Sciatic nerve (tissue), 2 donors: ENCODE results near the gene ACOT11. TPM values are rescaled to one million over a fixed set of nuclear protein-coding genes. Genes with fewer than 3 reads are reported as not detected.

Experiments
- ATAC-seq: fragments of 200-7000 bp; cut with Tn5 transposase; one replicate; pipeline ENCODE4 v1.9.1; 2020; ENCODE audit warnings: mild to moderate bottlenecking, moderate library complexity
- DNase-seq: peaks from one replicate; pipeline ENCODE4 v3.0.0-alpha.2; 2020; ENCODE audit warnings: low spot score
- intact Hi-C: fragments of 100-400 bp; cut with DNase I; formaldehyde crosslinking; loops from one replicate; pipeline ENCODE4 v1.14.2; 2022
- total RNA-seq: library from RNA; stranded (reverse); fragmentation: NEBNext Ultra II Directional; extraction: Animal tissue kit (Norgen Biotek cat#: 25700); gene quantifications from one replicate; pipeline ENCODE4 v1.2.1, GENCODE V29; 2021
- donor health status: DM: no; HTN: no; CAD: no.
- donor health status: DM: no; HTN: no; CAD: no.

The ACOT11 gene
- total RNA-seq, 1 donor from 2014 or later: 11.9 TPM

DNA sequence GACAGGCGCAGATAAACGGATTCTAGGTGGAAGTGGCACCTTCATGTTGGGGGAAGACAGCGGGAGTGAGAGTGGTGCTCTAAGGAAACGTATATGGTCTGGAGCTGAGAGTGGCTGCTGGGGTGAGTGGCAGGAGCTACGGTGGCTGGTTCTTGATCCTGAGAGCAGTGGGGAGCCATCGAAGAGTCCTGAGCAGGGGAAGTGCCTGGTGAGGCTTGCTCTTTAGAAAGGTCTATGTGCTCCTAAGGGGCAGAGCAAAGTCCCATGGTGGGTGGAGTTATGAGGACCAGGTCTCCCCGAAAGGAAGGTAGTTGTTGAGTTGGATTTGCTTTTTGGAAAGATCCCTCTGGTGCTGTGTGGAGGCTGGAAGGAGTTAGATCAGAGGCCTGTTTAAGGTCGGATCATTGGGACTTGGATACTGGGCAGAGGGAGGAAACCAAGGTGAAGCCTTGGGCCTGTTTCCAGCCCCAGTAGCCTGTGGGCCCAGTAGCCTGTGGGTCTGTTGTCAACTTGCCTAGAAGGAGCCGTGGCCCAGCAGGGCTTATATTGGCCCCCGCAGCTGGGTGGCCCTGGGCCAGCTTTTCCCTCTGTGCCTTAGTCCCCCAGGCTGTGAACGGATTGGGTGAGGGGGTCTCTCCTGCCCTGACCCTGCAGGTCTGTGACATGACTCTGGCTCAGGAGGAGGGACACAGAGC, 33.0 kb downstream of the ACOT11 start:
- ATAC-seq (no peak), DNase-seq (no peak)
- intact Hi-C loops: no loop called here

GRCh38 chr1:54581621-54582035, 33.6 kb downstream of the ACOT11 start:
- DNase-seq: peak; percentile 89
- peak; percentile 97 for ATAC-seq
- intact Hi-C loops: no loop called here

- DNase-seq: no peak
- intact Hi-C loops: no loop called here
- ATAC-seq: no peak
Measured at GRCh38 chr1:54582566-54583306, 34.7 kb downstream of the ACOT11 start.

DNA sequence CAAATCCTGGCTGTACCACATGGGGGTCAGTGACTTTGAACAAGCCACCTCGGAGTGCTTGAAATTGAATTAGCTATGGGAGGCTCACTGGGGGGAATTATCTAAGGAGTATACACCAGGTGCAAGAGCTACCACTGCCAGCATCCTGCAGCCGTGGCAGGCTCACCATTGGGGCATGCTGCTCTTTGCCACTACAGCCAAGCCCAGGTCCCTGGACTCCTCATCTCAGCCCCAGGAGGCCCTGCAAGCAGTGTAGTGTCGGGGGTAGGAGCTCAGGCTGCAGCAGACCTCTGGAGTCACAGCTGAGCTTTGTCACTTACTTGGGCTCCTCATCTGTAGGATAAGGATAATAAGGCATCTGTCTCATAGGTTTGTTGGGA, 35.3 kb downstream of the ACOT11 start:
- intact Hi-C loops: no loop called here
- ATAC-seq (no peak), DNase-seq (no peak)

- no peak for ATAC-seq
- no peak for DNase-seq
- intact Hi-C loops: no loop called here
Measured at GRCh38 chr1:54583871-54584270, 35.8 kb downstream of the ACOT11 start.

- DNase-seq (no peak), ATAC-seq (no peak)
- intact Hi-C loops: no loop called here
Measured at GRCh38 chr1:54584575-54584974, 36.5 kb downstream of the ACOT11 start.

DNA sequence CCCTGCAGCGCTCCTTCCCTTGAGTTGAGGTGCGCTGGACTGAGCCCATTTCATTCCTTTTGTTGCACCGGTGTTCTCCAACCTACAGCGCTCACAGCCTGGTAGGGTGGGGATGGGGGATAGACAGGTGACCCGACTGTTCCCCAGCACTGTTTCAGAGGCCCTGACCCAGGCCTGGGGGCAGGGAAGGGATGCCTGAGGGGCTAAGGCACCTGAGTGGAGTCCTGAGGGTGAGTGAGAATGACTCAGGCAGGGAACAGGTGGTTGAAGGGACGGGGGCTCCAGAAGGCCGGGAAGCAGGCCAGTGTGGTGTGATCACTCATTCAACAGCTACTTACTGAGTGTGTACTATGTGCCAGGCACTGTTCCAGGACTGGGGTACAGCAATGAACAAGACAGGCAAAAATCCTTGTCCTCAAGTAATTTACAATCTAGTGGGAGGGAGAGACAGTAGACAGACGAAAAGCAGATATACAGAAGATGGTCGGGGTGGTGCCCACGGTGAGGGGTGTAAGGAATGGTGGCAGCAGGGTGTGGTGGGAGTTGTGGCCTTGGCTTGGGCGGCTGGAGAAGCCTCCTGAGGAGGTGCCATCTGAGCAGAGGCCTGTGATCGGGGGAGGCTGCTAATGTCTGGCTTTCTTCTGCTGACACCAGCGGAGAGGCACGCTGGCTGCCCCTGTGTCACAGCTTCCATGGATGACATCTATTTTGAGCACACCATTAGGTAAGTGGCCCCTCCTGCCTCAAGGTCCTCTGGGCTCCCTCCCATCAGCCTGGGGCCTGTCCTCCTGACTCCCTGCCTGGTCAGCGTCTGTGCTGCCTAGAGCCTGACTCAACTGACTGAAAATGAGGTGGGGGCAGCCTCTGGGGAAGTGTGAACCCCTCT, 37.4 kb downstream of the ACOT11 start:
- no peak for ATAC-seq
- intact Hi-C loops: no loop called here
- no peak for DNase-seq

DNA sequence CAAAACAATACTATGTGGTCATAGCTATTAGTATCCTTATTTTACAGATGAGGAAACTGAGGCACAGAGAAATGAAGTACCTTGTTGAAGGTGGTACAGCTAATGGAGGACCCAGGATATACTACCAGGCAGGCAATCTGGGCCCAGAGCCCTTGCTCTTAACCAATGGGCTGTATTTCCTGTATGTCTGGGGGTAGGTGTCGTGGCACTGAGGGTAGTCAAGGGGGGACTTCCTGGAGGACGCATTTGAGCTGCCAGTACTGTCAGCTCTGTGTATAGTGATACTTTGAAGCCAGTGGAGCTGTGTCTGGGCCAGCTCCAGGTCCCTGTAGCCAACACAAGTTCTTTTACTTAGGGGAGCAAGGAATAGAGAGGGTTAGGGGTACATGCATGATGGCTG, 40.3 kb downstream of the ACOT11 start:
- DNase-seq (no peak), ATAC-seq (no peak)
- intact Hi-C loops: no loop called here

GRCh38 chr1:54591127-54591756, 43.2 kb downstream of the ACOT11 start:
- intact Hi-C loops: no loop called here
- no peak for ATAC-seq

DNA sequence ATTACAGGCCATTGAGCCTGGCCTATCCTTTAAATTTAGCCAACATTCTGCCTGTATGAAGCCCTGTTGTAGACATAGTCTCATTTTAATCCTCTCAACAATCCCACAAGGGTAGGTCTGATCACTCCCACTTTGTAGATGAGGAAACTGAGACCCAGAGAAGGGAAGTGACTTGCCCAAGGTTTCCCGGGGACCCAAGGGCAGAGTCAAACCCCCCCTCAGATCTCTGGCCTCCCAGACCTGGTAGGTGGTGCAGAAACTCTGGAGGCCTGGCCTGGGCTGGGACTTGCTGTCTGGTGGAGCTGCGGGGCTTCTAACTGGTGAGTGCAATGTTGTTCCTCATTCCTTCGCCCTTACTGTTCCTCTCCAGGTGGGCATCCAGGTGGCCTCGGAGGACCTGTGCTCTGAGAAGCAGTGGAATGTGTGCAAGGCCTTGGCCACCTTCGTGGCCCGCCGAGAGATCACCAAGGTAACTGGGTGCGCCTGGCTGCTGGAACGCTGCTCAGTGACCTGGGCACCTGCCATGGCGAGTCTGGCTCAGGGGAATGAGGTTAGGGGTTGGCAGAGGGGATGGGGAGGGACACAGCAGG, 45.6 kb downstream of the ACOT11 start:
- DNase-seq: no peak
- ATAC-seq: no peak
- intact Hi-C loops: no loop called here

More at GRCh38 chr1:54591127-54591756, 43.2 kb downstream of the ACOT11 start:
- no peak for DNase-seq

- ATAC-seq (no peak), DNase-seq (no peak)
- intact Hi-C loops: no loop called here
Measured at GRCh38 chr1:54594463-54594862, 46.4 kb downstream of the ACOT11 start.

GRCh38 chr1:54595956-54596498, 48.0 kb downstream of the ACOT11 start:
- no peak for ATAC-seq
- no peak for DNase-seq
- intact Hi-C loops: no loop called here

GRCh38 chr1:54596756-54597155, 48.7 kb downstream of the ACOT11 start:
- DNase-seq (no peak), ATAC-seq (no peak)
- intact Hi-C loops: no loop called here

- ATAC-seq: no peak
- intact Hi-C loops: no loop called here
- no peak for DNase-seq
Measured at GRCh38 chr1:54597455-54598030, 49.5 kb downstream of the ACOT11 start.

- DNase-seq (no peak), ATAC-seq (no peak)
- intact Hi-C loops: no loop called here
Measured at GRCh38 chr1:54599211-54599823, 51.3 kb downstream of the ACOT11 start.

GRCh38 chr1:54600947-54601721, 53.1 kb downstream of the ACOT11 start:
- DNase-seq (no peak), ATAC-seq (no peak)
- intact Hi-C loops: no loop called here

DNA sequence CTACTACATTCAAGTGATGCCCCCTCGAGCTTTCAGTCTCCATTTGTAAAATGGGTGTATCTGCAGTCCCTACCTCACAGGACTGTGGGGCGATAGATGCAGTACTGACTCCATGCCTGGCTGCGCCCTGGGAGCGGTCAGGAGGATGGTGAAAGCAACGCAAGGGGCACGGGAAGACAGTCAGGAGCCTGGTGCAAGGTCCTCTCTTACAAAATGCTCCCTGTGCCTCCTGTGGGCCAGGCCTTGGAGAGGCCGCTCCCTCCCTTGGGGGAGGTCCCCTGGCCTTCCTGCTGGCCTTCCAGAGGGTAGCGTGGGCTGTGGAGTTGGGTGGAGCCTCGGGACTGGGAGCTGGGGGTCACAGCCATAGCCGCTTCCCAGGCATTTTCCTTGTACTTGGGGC, 53.7 kb downstream of the ACOT11 start:
- no peak for ATAC-seq
- no peak for DNase-seq
- intact Hi-C loops: no loop called here
